ENCODE data around the gene ABTB1.

DNA sequence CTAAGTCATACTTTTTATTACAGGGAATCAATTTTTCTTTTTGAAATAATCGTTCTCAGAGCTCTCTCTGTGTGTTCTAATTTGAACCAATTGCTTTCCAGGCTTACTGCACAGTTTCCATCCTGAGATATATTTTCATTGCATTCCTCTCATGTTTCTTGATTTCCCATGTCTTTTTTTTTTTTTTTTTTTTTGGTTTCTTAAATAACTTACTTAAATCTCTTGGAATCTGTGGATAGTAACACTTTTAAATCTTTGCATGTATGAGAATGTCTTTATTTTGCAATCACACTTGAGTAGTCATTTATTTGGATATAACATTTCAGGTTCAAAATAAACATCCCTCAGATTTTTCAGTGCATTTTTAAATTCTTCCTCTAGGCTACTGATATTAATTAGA is 14.5 kb upstream of the ABTB1 start:
- TF ChIP-seq, protein P1, sequence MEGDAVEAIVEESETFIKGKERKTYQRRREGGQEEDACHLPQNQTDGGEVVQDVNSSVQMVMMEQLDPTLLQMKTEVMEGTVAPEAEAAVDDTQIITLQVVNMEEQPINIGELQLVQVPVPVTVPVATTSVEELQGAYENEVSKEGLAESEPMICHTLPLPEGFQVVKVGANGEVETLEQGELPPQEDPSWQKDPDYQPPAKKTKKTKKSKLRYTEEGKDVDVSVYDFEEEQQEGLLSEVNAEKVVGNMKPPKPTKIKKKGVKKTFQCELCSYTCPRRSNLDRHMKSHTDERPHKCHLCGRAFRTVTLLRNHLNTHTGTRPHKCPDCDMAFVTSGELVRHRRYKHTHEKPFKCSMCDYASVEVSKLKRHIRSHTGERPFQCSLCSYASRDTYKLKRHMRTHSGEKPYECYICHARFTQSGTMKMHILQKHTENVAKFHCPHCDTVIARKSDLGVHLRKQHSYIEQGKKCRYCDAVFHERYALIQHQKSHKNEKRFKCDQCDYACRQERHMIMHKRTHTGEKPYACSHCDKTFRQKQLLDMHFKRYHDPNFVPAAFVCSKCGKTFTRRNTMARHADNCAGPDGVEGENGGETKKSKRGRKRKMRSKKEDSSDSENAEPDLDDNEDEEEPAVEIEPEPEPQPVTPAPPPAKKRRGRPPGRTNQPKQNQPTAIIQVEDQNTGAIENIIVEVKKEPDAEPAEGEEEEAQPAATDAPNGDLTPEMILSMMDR (IDR thresholded peaks at IDR 0.05): no peak
- no peak for TF ChIP-seq SIN3A (IDR thresholded peaks at IDR 0.05; ENCODE audit: borderline replicate concordance, insufficient read depth, low read depth, low read length)
- TF ChIP-seq POLR2AphosphoS5 (IDR thresholded peaks at IDR 0.05; ENCODE audit: low read depth, low read length): no peak

Measured in Panc1 (cell line).